GM10266 (cell line): ENCODE results near the gene CTU2.

Experiments
- DNase-seq: peaks from one replicate; pipeline ENCODE4 v3.0.0; 2012; ENCODE audit errors: extremely low spot score
- CTCF ChIP-seq: IDR thresholded peaks from 2 replicates; pipeline ENCODE4 v1.5.1; 2012; ENCODE audit warnings: mild to moderate bottlenecking, low read depth; ENCODE audit not compliant: control insufficient read depth, insufficient read depth; ENCODE audit errors: missing control alignments

CTU2 gene

GRCh38 chr16:88673716-88674379, 32.5 kb upstream of the CTU2 start:
- TF ChIP-seq CTCF = no peak
- peak; percentile 78 for DNase-seq

GRCh38 chr16:88676502-88677242, 29.6 kb upstream of the CTU2 start:
- DNase-seq = no peak
- no peak for TF ChIP-seq CTCF

- no peak for DNase-seq
- TF ChIP-seq CTCF = no peak
Measured at GRCh38 chr16:88677721-88678120, 28.6 kb upstream of the CTU2 start.

GRCh38 chr16:88678224-88678979, 27.9 kb upstream of the CTU2 start:
- TF ChIP-seq CTCF = no peak
- no peak for DNase-seq

GRCh38 chr16:88680554-88681083, 25.7 kb upstream of the CTU2 start:
- DNase-seq = no peak
- TF ChIP-seq CTCF = no peak

- peak; percentile 59 for TF ChIP-seq CTCF
- DNase-seq = no peak
Measured at GRCh38 chr16:88681084-88681680, 25.1 kb upstream of the CTU2 start.
